Breast epithelium (tissue), 3 donors: ENCODE results near the gene RAB24.

Source experiments
- POLR2AphosphoS5 ChIP-seq, 3 donors: sonication (generic); formaldehyde crosslinking; IDR thresholded peaks; one replicate each; pipeline ENCODE4 v1.6.1; 2017; ENCODE audit warnings: antibody characterized with exemption in 3 of 3
- TF ChIP-seq, protein P1 (sequence below), 3 donors: fragments of 450-650 bp; IDR thresholded peaks; one replicate each; pipeline ENCODE4 v1.5.1; 2016 to 2017; ENCODE audit warnings: antibody characterized with exemption in 3 of 3, mild to moderate bottlenecking in 3 of 3, moderate library complexity in 3 of 3

DNA sequence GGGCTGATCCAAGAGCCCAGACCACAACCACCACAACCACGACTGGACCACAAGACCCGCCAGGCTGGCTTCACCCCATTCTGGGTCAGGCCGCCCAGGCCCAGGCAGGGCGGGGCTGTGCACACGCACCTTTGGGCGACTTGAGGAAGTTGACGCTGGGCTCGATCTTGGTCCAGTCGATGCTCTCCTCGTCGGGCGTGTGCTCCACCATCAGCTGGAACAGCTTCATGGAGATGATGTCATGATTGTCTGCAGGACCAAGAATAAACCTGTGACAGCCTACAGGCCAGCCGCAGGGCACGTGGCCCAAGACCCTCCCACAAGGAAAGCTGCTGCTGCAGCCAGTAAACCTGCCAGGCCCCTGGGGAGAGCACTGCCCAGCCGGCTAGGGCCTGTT is 30.6 kb upstream of the RAB24 start:
- TF ChIP-seq, protein P1, sequence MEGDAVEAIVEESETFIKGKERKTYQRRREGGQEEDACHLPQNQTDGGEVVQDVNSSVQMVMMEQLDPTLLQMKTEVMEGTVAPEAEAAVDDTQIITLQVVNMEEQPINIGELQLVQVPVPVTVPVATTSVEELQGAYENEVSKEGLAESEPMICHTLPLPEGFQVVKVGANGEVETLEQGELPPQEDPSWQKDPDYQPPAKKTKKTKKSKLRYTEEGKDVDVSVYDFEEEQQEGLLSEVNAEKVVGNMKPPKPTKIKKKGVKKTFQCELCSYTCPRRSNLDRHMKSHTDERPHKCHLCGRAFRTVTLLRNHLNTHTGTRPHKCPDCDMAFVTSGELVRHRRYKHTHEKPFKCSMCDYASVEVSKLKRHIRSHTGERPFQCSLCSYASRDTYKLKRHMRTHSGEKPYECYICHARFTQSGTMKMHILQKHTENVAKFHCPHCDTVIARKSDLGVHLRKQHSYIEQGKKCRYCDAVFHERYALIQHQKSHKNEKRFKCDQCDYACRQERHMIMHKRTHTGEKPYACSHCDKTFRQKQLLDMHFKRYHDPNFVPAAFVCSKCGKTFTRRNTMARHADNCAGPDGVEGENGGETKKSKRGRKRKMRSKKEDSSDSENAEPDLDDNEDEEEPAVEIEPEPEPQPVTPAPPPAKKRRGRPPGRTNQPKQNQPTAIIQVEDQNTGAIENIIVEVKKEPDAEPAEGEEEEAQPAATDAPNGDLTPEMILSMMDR (IDR thresholded peaks at IDR 0.05): no peak
- TF ChIP-seq POLR2AphosphoS5 (IDR thresholded peaks at IDR 0.05): no peak
